ENCODE measurements around the gene TPK1. TPM values are rescaled to one million over a fixed set of nuclear protein-coding genes. Genes with fewer than 3 reads are reported as not detected.

TPK1 gene
- polyA plus RNA-seq, 1 of the 3 experiments (the other 2 are of a cell fraction), result 3.3 TPM

- H3K9me2 ChIP-seq, result no peaks in the 10 kb centered on the region
- TF ChIP-seq MEF2A (IDR thresholded peaks at IDR 0.05; ENCODE audit: borderline replicate concordance, low read depth) (no peak), NRF1 (IDR thresholded peaks at IDR 0.05; ENCODE audit: low read depth, low read length) (no peak), SMC3 (IDR thresholded peaks at IDR 0.05; ENCODE audit: low read depth, low read length) (no peak), CHD2 (IDR thresholded peaks at IDR 0.05; ENCODE audit: low read length, partially characterized antibody) (no peak), FOXJ3 (CRISPR knock-in tag; IDR thresholded peaks at IDR 0.05) (no peak), REST (IDR thresholded peaks at IDR 0.05; ENCODE audit: low read depth, low read length) (no peak), RAD21 (IDR thresholded peaks at IDR 0.05; ENCODE audit: low read length) (no peak)
- H3K4me2 ChIP-seq, result no peak overlapping the region
- H3K9ac ChIP-seq, result no peak overlapping the region
- H2AFZ ChIP-seq (ENCODE audit: low read depth), result no peak overlapping the region
- H3K79me2 ChIP-seq (ENCODE audit: insufficient read depth), result no peaks in the 10 kb centered on the region
- H3K4me3 ChIP-seq (ENCODE audit: low read depth in 2 of 2, low read length in 1 of 2), result no peak overlapping the region
- no peak for DNase-seq
- H3K9me3 ChIP-seq, result 0 out of 2 replicates have a peak, but pooled peaks cover 4% of the 10 kb centered on the region
- 23% methylated on average over 6 of the region's 6 CpGs for WGBS (ENCODE audit: low lambda C conversion rate)
- H3K4me1 ChIP-seq (ENCODE audit: control insufficient read depth in 1 of 2, insufficient read depth in 2 of 2, low read depth in 1 of 2, low read length in 1 of 2), result no peaks in the 10 kb centered on the region
- no peaks in the 10 kb centered on the region for H3K27me3 ChIP-seq (ENCODE audit: insufficient read depth)
- no peaks in the 10 kb centered on the region for H3F3A ChIP-seq (replicated peaks; ENCODE audit: insufficient read depth)
- ChIA-PET POLR2A (no interaction called here), CTCF (no interaction called here)
- no peak overlapping the region for H3K27ac ChIP-seq (ENCODE audit: low read depth in 2 of 2, low read length in 1 of 2)
- H4K20me1 ChIP-seq (ENCODE audit: insufficient read depth), result no peaks in the 10 kb centered on the region
- H3K36me3 ChIP-seq (replicated peaks in 1 of 2; ENCODE audit: control insufficient read depth in 1 of 2, insufficient read depth in 2 of 2, low read length in 1 of 2), result no peaks in the 10 kb centered on the region
These were observed 104.0 kb downstream of the TPK1 start for GRCh38 chr7:144731661-144732351.

- WGBS (ENCODE audit: low lambda C conversion rate), result 6% methylated on average over 3 of the region's 3 CpGs
These were observed 105.6 kb downstream of the TPK1 start for GRCh38 chr7:144730224-144730623.

More at GRCh38 chr7:144730224-144730623, 105.6 kb downstream of the TPK1 start:
- no peak for DNase-seq
- Histone ChIP-seq H3K4me2 (no peak overlapping the region), H3K9me2 (no peaks in the 10 kb centered on the region), H3K79me2 (ENCODE audit: insufficient read depth) (no peaks in the 10 kb centered on the region), H3K9me3 (0 out of 2 replicates have a peak, but pooled peaks cover 4% of the 10 kb centered on the region), H3K9ac (no peak overlapping the region), H3K27ac (ENCODE audit: low read depth in 2 of 2, low read length in 1 of 2) (no peak overlapping the region), H4K20me1 (ENCODE audit: insufficient read depth) (no peaks in the 10 kb centered on the region), H3K27me3 (ENCODE audit: insufficient read depth) (no peaks in the 10 kb centered on the region), H3K36me3 (replicated peaks in 1 of 2; ENCODE audit: control insufficient read depth in 1 of 2, insufficient read depth in 2 of 2, low read length in 1 of 2) (no peaks in the 10 kb centered on the region), H3K4me3 (ENCODE audit: low read depth in 2 of 2, low read length in 1 of 2) (no peak overlapping the region), H2AFZ (ENCODE audit: low read depth) (no peak overlapping the region), H3K4me1 (ENCODE audit: control insufficient read depth in 1 of 2, insufficient read depth in 2 of 2, low read depth in 1 of 2, low read length in 1 of 2) (no peaks in the 10 kb centered on the region), H3F3A (replicated peaks; ENCODE audit: insufficient read depth) (no peaks in the 10 kb centered on the region)
- ChIA-PET POLR2A (no interaction called here), CTCF (interaction anchor here (0.7 to 2.9 kb wide), 2 partner anchors 9 to 38 kb away, joined by 3 to 14 read pairs; no protein-coding TSS in a partner anchor)
- no peak for TF ChIP-seq FOXM1 (IDR thresholded peaks at IDR 0.05; ENCODE audit: low read depth)
- TF ChIP-seq RCOR1 (IDR thresholded peaks at IDR 0.05; ENCODE audit: low read length), result no peak
- no peak for TF ChIP-seq SMC3 (IDR thresholded peaks at IDR 0.05; ENCODE audit: low read depth, low read length)
- no peak for TF ChIP-seq TAF1 (IDR thresholded peaks at IDR 0.05; ENCODE audit: borderline replicate concordance, low read depth, low read length)
- no peak for TF ChIP-seq NFIC (IDR thresholded peaks at IDR 0.05; ENCODE audit: borderline replicate concordance)
- no peak for TF ChIP-seq MEF2A (IDR thresholded peaks at IDR 0.05; ENCODE audit: borderline replicate concordance, low read depth)
- TF ChIP-seq ELF1 (IDR thresholded peaks at IDR 0.05), result no peak
- no peak for TF ChIP-seq CHD2 (IDR thresholded peaks at IDR 0.05; ENCODE audit: low read length, partially characterized antibody)
